SH-SY5Y (cell line): ENCODE results near the gene ZFHX2.

Source experiments
- GATA2 ChIP-seq: IDR thresholded peaks from 2 replicates; pipeline ENCODE4 v1.6.1; 2011; ENCODE audit warnings: mild to moderate bottlenecking, low read depth, low read length
- GATA3 ChIP-seq: IDR thresholded peaks from 2 replicates; pipeline ENCODE4 v1.6.1; 2011; ENCODE audit warnings: low read depth, mild to moderate bottlenecking, low read length, moderate library complexity

DNA sequence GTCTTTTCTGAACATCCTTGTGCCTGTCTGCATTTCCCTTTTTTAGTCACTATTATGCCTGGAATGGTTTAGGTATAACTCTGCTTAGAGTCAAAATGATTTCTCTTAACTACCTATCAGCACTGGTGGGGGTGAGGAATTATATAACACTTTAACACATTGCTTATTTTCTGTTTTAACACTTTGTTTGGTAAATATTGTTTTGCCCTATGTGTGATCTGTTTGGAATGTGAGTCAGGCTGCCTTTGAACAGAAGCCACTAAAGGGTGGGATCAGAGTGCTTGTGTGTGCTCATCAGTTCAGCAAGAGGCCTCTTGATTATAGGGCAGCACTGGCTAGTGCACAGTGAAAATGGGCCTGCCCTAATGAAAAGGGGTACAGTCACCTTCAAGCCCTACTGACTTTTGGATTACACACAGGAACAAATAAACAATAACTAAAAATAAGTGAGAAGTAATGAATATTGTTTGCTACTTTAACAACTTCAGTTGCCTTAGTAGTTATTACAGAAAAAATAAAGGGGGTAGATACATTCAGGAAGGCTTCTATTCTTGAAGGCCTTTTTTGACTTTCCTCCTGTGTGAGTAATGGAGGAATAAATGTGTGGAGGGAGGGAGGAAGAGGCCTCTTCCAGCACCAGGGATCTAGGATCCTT is 58.8 kb downstream of the ZFHX2 start:
- TF ChIP-seq GATA2 (no peak), GATA3 (no peak)
